GM12875 (cell line): ENCODE data around the gene PPM1L.

Experiments used
- H3K4me3 ChIP-seq: one replicate; pipeline ENCODE4 v1.5.1; 2011; ENCODE audit warnings: low read depth, low read length, control low read depth
- CTCF ChIP-seq: IDR thresholded peaks from 2 replicates; pipeline ENCODE4 v1.5.1; 2011; ENCODE audit warnings: low read depth, mild to moderate bottlenecking, control low read depth, inconsistent platforms, low read length, moderate library complexity, borderline replicate concordance; ENCODE audit not compliant: insufficient read depth

The PPM1L gene

GRCh38 chr3:161117646-161118045 lies 361.6 kb downstream of the PPM1L start:
- no peak overlapping the region for H3K4me3 ChIP-seq
- TF ChIP-seq CTCF: no peak

- no peak overlapping the region for H3K4me3 ChIP-seq
- no peak for TF ChIP-seq CTCF
Observed at GRCh38 chr3:161126495-161126894, 370.5 kb downstream of the PPM1L start.
